HG02938 (cell line): ENCODE results near the gene VASH2.
"Not testable (repeated sequence)": the region's sequence is repeated elsewhere in the genome, so short reads cannot be mapped to it uniquely, and the experiment has no call there.

Experiments
- ATAC-seq: cut with Tn5 transposase; IDR thresholded peaks from one replicate; pipeline ENCODE4 v1.9.1; 2021; ENCODE audit warnings: mild to moderate bottlenecking, moderate library complexity; ENCODE audit not compliant: unreplicated experiment

VASH2 gene

GRCh38 chr1:212950243-212951125, at the start of gene VASH2:
VASH2 (plus strand) TSS chr1:212950541; CDS start chr1:212951543, 1,002 bp downstream.
- ATAC-seq, result peak; percentile 93

- ATAC-seq, result no peak
Observed at GRCh38 chr1:212901290-212901689, 49.1 kb upstream of the VASH2 start.

GRCh38 chr1:212902054-212902453, 48.3 kb upstream of the VASH2 start:
- no peak for ATAC-seq

DNA sequence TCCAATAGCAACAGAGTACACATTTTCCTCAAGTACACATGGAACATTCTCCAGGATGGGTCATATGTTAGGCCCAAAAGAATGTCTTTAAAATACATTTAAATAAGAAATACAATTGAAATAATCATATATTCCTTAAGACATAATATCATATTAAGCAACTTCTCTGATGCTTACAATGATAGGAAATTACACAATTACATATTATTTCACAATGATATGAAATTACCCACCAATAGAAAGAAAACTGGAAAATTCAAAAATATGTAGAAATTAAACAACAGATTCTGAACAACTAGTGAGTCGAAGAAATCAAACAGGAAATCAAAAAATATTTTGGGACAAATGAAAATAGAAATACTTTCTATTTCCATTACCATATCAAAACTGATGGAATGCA, 46.7 kb upstream of the VASH2 start:
- no peak for ATAC-seq

DNA sequence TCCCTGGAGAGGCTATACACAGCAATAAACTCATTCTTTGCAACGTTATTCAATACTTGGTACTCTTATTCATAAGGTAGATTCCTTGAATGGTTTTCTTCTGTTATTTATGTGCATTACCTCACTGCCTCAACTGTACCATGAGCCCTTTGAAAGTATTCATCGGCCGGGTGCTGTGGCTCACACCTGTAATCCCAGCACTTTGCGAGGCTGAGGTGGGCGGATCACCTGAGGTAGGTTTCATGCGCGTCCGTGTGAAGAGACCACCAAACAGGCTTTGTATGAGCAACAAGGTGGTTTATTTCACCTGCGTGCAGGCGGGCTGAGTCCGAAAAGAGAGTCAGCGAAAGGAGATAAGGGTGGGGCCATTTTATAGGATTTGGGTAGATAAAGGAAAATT, 42.3 kb upstream of the VASH2 start:
- ATAC-seq, result not testable (repeated sequence)

GRCh38 chr1:212908971-212909370, 41.4 kb upstream of the VASH2 start:
- ATAC-seq, result no peak

- ATAC-seq, result no peak
Observed at GRCh38 chr1:212909652-212910063, 40.7 kb upstream of the VASH2 start.

DNA sequence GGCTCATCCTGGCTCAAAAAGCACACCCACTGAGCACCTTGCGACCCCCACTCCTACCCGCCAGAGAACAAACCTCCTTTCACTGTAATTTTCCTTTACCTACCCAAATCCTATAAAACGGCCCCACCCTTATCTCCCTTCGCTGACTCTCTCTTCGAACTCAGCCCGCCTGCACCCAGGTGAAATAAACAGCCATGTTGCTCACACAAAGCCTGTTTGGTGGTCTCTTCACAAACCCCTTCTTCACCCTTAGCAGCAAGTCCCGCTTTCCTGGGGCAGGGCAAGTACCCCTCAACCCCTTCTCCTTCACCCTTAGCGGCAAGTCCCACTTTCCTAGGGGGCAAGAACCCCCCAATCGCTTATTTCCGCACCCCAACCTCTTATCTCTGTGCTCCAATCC, 40.1 kb upstream of the VASH2 start:
- not testable (repeated sequence) for ATAC-seq

DNA sequence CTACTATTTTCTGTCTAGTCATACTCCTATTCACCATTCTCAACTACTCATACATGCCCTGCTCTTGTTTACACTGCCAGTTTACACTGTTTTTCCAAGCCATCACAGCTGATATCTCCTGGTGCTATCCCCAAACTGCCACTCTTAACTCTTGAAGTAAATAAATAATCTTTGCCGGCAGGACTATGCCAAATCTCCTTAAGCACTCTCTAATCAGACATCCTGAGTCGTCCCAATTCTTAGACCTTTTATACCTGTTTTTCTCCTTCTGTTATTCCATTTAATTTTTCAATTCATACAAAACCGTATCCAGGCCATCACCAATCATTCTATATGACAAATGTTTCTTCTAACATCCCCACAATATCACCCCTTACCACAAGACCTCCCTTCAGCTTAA, 36.7 kb upstream of the VASH2 start:
- ATAC-seq, result not testable (repeated sequence)

GRCh38 chr1:212914110-212914509, 36.2 kb upstream of the VASH2 start:
- ATAC-seq, result not testable (repeated sequence)

DNA sequence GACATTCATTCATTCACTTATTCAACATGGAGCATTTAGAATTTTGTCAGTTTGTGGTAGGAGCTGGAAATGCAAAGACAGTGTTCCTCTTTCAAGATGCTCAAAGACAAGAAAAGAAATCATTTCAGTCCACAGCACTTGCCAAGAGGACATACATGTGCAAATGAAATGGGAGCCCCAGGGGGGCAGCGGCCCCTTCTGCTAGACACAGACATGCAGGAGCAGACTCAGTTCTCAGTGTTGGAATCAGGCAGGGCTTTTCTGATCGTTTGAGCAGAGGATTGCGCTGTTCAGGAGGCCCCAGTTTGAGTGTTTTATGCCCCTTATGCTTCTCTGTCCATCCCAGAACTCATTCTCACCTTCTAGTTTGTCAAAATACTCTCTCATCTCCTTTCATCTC, 35.6 kb upstream of the VASH2 start:
- no peak for ATAC-seq

DNA sequence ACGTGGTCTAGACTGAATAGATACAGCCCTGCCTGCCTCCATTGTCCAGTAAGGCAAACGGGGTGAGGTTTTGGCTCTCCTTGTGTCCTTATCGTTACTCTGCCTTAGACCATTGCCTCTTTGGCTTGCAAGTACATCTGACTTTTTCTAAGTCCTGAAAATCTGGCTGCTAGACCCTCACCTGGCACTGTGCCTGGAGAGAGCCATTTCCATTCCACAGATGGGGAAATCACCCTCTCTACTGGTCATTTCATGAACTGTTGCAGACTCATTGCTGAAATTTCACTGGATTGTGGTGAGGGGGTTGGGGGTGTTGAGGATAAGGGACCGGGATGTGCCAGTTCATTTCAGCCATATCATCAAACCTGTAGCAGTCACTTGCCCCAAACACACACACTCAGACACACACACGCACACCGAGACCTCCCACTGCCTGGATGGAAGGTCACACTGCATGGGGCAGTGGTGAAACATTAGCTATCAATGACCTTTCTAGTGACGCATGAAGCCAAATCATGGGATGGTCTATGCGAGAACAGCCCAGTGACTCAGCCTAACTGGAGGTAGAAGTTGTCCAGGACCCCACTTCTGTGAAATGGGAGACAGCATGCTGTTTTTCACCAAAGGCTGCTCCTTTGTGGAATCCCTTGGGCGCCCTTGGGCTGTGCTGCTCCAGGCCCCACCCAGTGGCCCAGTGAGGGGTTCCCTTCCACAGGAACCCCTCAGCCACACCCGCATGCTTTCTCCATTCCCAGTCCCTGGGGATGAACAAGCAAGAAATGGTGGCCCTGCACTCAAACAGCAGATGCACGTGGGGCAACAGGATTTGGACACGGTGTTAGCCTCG, 34.9 kb upstream of the VASH2 start:
- no peak for ATAC-seq

DNA sequence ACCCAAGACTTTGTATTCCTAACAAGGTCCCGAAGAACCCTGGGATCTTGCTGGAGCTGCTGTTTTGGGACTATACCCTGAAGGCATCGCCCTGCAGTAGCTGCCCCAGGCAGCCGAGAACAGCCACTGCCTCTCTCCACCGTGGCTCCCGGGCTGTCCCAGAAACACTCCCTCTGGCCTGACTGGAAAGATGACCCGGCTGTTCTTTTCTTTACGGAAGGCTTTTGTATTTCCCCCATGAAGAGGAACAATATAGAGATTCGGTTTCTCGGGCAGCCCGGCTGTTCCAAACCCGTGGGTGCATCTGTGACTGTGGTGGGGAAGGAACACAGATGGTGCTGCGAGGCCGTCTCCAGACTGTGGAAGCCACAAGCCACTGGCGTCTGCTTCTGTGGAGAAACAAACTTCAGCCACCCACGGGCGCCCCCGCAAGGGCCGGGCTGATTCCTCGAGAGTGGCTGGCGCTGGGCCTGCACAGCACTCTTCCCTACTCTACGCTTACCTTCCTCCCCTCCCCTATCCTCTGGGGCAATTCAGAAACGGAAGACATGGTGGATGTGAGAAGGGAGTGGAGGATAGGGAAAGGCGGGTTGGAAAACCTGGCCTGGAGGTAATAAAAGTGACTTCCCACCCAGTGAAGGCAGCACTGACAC, 33.7 kb upstream of the VASH2 start:
- no peak for ATAC-seq

DNA sequence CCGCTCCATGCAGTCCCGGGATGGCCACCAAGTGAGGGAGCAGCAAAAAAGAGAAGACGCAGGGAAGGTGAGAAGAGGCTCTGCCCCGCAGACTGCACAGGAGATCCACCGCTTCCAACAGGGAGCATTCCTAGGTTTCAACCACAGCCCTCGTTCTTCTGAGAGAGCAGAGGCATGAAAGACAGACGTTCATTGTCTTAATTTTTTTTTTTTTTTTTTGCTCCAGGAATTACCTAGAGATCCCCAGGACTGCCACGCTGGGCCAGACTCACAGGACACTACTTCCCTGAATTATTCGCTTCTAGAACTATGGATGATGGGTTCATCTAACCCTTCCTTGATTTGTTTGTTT, 33.2 kb upstream of the VASH2 start:
- no peak for ATAC-seq

DNA sequence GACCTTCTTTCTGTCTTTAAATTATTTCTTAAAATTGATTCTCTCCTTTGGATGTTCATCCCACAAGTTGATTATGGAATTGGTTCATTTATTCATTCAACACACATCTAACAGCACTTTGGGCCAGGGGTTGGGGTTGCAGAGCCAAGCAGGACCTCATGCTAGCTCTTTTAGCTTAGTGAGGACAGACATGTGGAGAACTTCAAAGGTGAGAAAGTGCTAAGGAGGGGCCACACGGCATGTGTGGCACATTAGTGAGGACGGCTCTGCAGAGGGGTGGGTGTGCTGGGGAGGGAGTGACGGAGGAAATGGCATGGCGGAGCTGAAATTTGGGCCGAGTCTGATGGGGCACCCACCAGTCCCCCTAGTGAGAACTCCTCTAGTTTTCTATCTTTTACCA, 32.5 kb upstream of the VASH2 start:
- ATAC-seq, result no peak

- no peak for ATAC-seq
Observed at GRCh38 chr1:212918824-212919223, 31.5 kb upstream of the VASH2 start.

DNA sequence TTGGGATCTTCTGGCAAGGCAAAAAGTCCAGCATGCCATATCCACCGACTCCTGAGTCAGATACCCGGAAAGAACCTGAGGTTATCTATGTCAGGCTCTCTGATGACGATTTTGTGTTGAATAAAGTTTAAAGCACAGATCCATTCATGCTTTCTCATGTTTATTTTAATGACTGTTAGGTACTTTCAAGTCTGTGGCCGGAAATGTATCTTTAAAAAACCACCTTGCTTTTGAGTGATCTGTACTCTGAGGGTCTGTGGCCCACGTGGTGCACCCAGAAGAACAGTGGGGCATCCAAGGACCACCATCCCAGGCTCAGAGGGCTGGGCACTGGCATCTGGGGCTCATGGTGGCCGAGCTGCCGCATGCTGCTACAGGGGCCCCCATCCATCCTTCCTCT, 30.1 kb upstream of the VASH2 start:
- ATAC-seq, result peak; percentile 58

DNA sequence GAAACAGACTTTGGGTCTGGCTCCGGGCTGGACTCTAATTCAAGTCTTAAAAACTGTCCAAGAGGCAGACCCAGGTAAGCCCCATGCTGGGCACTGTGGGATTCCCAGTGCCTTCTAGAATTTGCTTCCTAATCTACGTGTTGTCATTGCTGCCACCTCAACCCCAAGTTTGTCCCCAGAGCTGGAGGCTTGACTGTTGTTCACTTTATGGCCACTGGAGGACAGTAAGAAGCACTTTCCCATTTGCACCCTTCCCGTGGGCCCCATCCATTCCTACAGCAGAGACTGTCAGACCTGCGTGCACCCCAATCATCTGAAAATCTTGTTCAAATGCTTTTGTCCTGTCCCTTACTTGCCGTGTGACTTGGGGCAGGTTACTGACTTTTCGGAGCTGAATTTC, 29.4 kb upstream of the VASH2 start:
- no peak for ATAC-seq

DNA sequence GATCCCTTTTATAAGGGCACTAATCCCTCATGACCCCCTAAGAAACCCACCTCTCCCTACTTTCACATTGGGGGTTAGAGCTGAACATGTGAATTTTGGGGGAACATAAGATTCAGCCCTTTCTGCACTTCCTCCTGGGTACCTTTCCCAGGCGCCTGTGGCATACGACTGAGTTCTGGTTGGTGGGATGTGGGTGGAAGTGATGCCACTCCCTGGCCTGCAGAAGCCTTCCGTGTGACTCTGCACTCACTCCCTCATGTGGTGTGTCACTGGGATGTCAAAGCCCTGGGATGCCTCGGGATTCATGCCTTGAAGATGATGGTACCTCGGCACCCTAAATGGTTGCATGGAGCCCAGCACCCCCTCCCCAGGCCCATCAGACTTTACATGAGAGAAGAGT, 28.3 kb upstream of the VASH2 start:
- no peak for ATAC-seq

GRCh38 chr1:212926372-212926771, 24.0 kb upstream of the VASH2 start:
- no peak for ATAC-seq
